Fibroblast of pulmonary artery (primary cell): Measurements from ENCODE around the gene FPR1.
A peak's percentile ranks its signal among the peaks of the same experiment; 100 is the strongest.

Experiments
- DNase-seq: peaks from one replicate; pipeline ENCODE4 v3.0.0-alpha.2; 2010; ENCODE audit warnings: low read depth
- H3K4me3 ChIP-seq: replicated peaks from 2 replicates; pipeline ENCODE4 v1.5.1; 2011; ENCODE audit warnings: low read depth, mild to moderate bottlenecking, control low read depth, low read length, moderate library complexity
- TF ChIP-seq, protein P1 (sequence below): IDR thresholded peaks from 2 replicates; pipeline ENCODE4 v1.5.1; 2011; ENCODE audit warnings: mild to moderate bottlenecking, control low read depth, low read length, inconsistent platforms; ENCODE audit errors: missing control alignments

Gene FPR1

DNA sequence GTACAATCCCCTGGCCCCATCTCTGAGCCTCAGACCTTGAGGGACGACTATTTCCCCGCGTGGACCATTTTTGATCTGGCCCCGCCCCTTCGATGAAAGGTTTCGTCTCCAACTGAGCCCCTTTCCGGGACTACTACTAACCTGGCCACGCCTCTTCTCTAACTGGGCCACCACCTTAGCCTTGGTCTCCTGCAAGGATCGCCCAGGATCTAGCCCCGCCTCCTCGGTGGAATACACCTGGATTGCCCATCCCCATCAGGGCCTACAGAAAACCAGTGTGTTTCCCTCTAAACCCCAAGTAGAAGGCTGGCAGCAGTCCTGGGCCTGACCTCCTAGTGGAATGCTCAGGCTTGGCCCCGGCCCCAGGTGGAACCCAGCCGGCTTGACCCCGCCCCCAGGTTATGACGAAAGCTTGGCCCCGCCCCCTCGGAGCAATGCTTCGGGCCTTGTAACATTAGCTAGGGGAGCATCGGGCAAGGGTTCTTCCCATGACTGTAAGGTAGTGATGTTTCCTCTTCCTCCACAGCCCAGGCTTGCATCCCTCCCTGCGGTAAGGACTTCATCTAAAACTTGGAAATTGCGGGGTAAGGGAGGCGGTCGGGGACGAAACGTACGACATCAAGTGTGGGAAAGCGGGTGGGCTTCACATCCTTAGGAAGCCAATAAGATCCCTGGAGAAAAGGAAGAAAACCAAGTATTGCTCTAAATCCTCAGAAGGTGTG is 49.4 kb downstream of the FPR1 start:
- DNase-seq, result peak; percentile 58
- TF ChIP-seq, protein P1, sequence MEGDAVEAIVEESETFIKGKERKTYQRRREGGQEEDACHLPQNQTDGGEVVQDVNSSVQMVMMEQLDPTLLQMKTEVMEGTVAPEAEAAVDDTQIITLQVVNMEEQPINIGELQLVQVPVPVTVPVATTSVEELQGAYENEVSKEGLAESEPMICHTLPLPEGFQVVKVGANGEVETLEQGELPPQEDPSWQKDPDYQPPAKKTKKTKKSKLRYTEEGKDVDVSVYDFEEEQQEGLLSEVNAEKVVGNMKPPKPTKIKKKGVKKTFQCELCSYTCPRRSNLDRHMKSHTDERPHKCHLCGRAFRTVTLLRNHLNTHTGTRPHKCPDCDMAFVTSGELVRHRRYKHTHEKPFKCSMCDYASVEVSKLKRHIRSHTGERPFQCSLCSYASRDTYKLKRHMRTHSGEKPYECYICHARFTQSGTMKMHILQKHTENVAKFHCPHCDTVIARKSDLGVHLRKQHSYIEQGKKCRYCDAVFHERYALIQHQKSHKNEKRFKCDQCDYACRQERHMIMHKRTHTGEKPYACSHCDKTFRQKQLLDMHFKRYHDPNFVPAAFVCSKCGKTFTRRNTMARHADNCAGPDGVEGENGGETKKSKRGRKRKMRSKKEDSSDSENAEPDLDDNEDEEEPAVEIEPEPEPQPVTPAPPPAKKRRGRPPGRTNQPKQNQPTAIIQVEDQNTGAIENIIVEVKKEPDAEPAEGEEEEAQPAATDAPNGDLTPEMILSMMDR, result no peak
- H3K4me3 ChIP-seq, result no peak overlapping the region

DNA sequence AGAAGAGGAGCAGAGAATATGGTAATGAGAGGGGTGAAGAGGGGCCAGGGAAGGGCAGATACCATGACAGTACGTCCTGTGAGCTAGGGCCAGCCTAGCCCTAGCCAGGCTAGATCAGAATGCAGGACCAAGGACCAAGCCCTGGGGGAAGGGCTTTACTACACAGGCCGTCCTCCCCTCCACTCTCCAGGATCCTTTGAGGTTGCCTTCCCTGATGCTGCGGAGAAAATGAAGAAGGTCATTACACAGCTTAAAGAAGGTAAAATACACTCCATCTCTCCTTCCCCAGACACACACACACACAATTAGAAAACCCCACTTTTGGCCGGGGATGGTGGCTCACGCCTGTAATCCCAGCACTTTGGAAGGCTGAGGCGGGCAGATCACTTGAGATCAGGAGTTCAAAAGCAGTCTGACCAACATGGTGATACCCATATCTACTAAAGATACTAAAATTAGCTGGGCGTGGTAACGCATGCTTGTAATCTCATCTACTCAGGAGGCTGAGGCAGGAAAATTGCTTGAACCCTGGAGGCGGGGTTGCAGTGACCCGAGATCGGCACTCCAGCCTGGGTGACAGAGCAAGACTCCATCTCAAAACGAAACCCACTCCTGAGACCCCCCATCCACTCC is 50.1 kb downstream of the FPR1 start:
- H3K4me3 ChIP-seq, result no peak overlapping the region
- TF ChIP-seq, protein P1, result no peak

DNA sequence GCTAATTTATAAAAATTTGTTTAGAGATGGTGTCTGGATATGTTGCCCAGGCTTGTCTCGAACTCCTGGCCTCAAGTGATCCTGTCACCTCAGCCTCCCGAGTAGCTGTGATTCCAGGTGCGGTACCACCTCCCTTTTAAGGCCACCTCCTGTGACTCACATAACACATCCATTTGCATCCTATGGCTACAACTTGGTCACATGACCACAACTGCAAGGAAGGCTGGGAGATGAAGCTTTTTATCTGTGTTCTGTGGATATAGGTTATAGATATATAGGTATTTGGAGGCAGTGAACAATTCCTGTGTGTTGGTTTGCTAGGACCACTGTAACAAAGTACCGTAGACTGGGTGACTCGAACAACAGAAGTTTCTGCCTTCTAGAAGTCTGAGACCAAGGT is 52.5 kb downstream of the FPR1 start:
- H3K4me3 ChIP-seq, result no peak overlapping the region
- TF ChIP-seq, protein P1, result no peak
- no peak for DNase-seq

More for the DNA sequence above, 50.1 kb downstream of the FPR1 start:
- no peak for DNase-seq

DNA sequence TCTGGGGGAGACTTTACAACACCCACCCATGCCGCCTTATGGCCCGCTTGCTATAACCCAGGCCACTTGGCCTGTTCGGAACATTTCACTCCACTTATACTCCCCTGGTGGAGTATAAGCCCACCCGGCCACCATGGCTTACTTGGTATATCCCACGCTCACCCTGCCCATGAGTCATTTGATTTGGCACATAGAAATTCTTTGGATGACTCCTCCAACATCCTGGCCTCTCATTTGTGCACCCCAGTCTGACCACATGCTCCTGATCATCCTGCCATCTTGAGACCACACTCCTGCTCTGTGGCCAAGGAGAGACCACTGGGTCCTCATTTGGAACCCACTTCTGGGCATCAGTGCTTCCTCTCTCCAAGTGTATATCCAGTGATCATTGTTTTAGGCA is 53.4 kb downstream of the FPR1 start:
- TF ChIP-seq, protein P1, result no peak
- peak; percentile 49 for DNase-seq
- no peak overlapping the region for H3K4me3 ChIP-seq

DNA sequence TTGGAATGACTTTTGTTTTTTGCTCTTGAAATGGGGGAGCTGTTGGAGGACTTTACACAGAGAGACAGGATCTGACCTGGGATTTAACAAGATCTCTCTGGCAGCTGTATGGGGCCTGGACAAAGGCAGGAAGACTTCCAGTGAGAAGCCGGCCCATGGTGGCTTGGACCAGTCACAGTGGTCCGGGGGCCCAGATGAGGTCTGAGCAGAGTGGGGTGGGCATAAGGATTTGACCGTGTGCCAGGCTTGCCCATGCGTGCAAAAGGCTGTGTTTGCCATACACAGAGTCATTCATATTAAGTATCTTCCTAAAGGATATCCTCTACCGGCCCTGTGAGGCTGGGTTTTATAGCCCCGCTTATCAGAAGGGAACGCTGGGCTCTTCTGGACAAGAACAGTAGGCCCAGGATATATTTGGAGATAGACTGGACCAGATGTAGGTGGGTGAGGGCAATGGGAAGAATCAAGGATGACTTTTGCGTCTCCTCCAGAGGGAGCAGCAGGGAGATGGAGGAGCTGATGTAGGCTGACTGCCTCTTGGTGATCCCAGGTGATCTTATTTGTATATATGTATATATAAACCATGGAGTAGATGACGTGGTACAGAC is 54.4 kb downstream of the FPR1 start:
- TF ChIP-seq, protein P1, result no peak
- H3K4me3 ChIP-seq, result no peak overlapping the region
- DNase-seq, result no peak

DNA sequence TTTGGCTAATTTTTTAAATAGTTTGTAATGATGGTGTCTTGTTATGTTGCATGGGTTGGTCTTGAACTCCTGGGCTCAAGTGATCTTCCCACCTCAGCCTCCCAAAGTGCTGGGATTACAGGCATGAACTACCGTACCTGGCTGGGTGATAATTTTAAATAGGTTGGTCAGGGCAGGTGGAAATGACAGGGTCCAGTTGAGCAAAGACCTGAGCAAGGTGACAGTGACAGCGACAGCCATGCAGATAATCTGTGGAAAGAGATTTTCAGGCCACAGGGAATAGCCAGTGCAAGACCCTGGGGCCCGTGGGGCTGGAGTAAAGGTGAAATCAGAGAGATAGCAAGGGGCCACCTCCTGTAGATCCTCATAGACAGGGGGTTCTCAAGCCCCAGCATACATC is 55.1 kb downstream of the FPR1 start:
- no peak overlapping the region for H3K4me3 ChIP-seq
- no peak for DNase-seq
- TF ChIP-seq, protein P1, result no peak
